Cerebellar cortex (tissue), 1 donor: ENCODE measurements around the gene PUDP.
"Not testable (repeated sequence)": the region's sequence is repeated elsewhere in the genome, so short reads cannot be mapped to it uniquely, and the experiment has no call there.

Source experiments
- DNase-seq: peaks from one replicate; pipeline ENCODE4 v3.0.0-alpha.2; 2015; ENCODE audit warnings: low spot score

PUDP gene

GRCh38 chrX:7072856-7073255 lies 75.1 kb downstream of the PUDP start:
- DNase-seq: no peak

- DNase-seq: no peak
Observed at GRCh38 chrX:7071390-7071789, 76.6 kb downstream of the PUDP start.

GRCh38 chrX:7069556-7069955 lies 78.4 kb downstream of the PUDP start:
- DNase-seq: no peak

- DNase-seq: no peak
Observed at GRCh38 chrX:7068939-7069367, 79.0 kb downstream of the PUDP start.

GRCh38 chrX:7067256-7067655 lies 80.7 kb downstream of the PUDP start:
- DNase-seq: peak; percentile 33

- DNase-seq: no peak
Observed at GRCh38 chrX:7065473-7065872, 82.5 kb downstream of the PUDP start.

GRCh38 chrX:7062903-7063302 lies 85.0 kb downstream of the PUDP start:
- DNase-seq: no peak

- DNase-seq: no peak
Observed at GRCh38 chrX:7062276-7062675, 85.7 kb downstream of the PUDP start.

- DNase-seq: no peak
Observed at GRCh38 chrX:7061429-7061828, 86.5 kb downstream of the PUDP start.

- DNase-seq: no peak
Observed at GRCh38 chrX:7060444-7060843, 87.5 kb downstream of the PUDP start.

- DNase-seq: no peak
Observed at GRCh38 chrX:7059859-7060258, 88.1 kb downstream of the PUDP start.

GRCh38 chrX:7059214-7059838 lies 88.6 kb downstream of the PUDP start:
- DNase-seq: no peak

- DNase-seq: no peak
Observed at GRCh38 chrX:7055386-7056137, 92.4 kb downstream of the PUDP start.

GRCh38 chrX:7054219-7055216 lies 93.4 kb downstream of the PUDP start:
- DNase-seq: no peak

GRCh38 chrX:7052541-7052940 lies 95.4 kb downstream of the PUDP start:
- no peak for DNase-seq

GRCh38 chrX:7050271-7050670 lies 97.7 kb downstream of the PUDP start:
- DNase-seq: no peak

GRCh38 chrX:7047951-7048350 lies 100.0 kb downstream of the PUDP start:
- DNase-seq: no peak

- peak; percentile 83 for DNase-seq
Observed at GRCh38 chrX:7045238-7045955, 102.6 kb downstream of the PUDP start.

- DNase-seq: not testable (repeated sequence)
Observed at GRCh38 chrX:7043796-7044433, 104.0 kb downstream of the PUDP start.

- peak; percentile 71 for DNase-seq
Observed at GRCh38 chrX:7028246-7028645, 119.7 kb downstream of the PUDP start.

GRCh38 chrX:7027071-7027470 lies 120.9 kb downstream of the PUDP start:
- no peak for DNase-seq
